Suprapubic skin (tissue), 4 donors: ENCODE results near the gene TMEM88. TPM values are rescaled to one million over a fixed set of nuclear protein-coding genes. Genes with fewer than 3 reads are reported as not detected.

Experiments used
- DNase-seq, 2 donors: peaks; one replicate each; pipeline ENCODE4 v3.0.0-alpha.2; 2019; ENCODE audit warnings: low spot score in 2 of 2
- H3K27ac ChIP-seq: fragments of 200-600 bp; sonication (generic); one replicate; pipeline ENCODE4 v1.5.1; 2019
- H3K27me3 ChIP-seq: fragments of 200-600 bp; sonication (generic); one replicate; pipeline ENCODE4 v1.5.1; 2019
- H3K36me3 ChIP-seq: fragments of 200-600 bp; sonication (generic); one replicate; pipeline ENCODE4 v1.5.1; 2019
- H3K4me1 ChIP-seq: fragments of 200-600 bp; sonication (generic); one replicate; pipeline ENCODE4 v1.5.1; 2019
- H3K4me3 ChIP-seq: fragments of 200-600 bp; sonication (generic); one replicate; pipeline ENCODE4 v1.5.1; 2019; ENCODE audit warnings: mild to moderate bottlenecking
- H3K9me3 ChIP-seq: fragments of 200-600 bp; sonication (generic); one replicate; pipeline ENCODE4 v1.5.1; 2019
- EP300 ChIP-seq: sonication (generic); formaldehyde crosslinking; IDR thresholded peaks from one replicate; pipeline ENCODE4 v1.6.1; 2017; ENCODE audit warnings: antibody characterized with exemption
- POLR2A ChIP-seq, 2 donors: fragments of 450-650 bp; IDR thresholded peaks; one replicate each; pipeline ENCODE4 v1.6.1; 2017; ENCODE audit warnings: antibody characterized with exemption in 2 of 2, mild to moderate bottlenecking in 2 of 2, moderate library complexity in 2 of 2
- POLR2AphosphoS5 ChIP-seq, 3 donors: sonication (generic); formaldehyde crosslinking; IDR thresholded peaks; one replicate each; pipeline ENCODE4 v1.6.1; 2017; ENCODE audit warnings: antibody characterized with exemption in 3 of 3
- WGBS: methylation state at CpG from one replicate; pipeline ENCODE4 v1.1.5; 2018; 5-methylcytosine and 5-hydroxymethylcytosine counted together
- total RNA-seq, 4 donors: library from RNA; depleted of rRNA; stranded (reverse); fragments of >200 nt; gene quantifications; one replicate each; pipeline ENCODE4 v1.1.0, GENCODE V29; 2016
- TF ChIP-seq, protein P1 (sequence below), 2 donors: fragments of 200-600 bp in 1 of 2; fragments of 450-650 bp in 1 of 2; sonication (generic) in 1 of 2; IDR thresholded peaks; one replicate each; pipeline ENCODE4 v1.5.1; 2016 to 2019; ENCODE audit warnings: antibody characterized with exemption in 2 of 2, mild to moderate bottlenecking in 1 of 2, moderate library complexity in 1 of 2

The TMEM88 gene
- total RNA-seq, 4 donors from 2014 or later = 4.2 to 7.6 (median 5.1) TPM

- Histone ChIP-seq H3K4me3 (no peak overlapping the region), H3K36me3 (peaks cover 52% of the 10 kb centered on the region), H3K27me3 (no peaks in the 10 kb centered on the region), H3K4me1 (peaks cover 45% of the 10 kb centered on the region), H3K27ac (no peak overlapping the region), H3K9me3 (no peaks in the 10 kb centered on the region)
- DNase-seq = peak; percentile 70 to 77
- WGBS = 65% methylated on average over 11 of the region's 20 CpGs
- TF ChIP-seq POLR2AphosphoS5 (IDR thresholded peaks at IDR 0.05) (no peak), POLR2A (IDR thresholded peaks at IDR 0.05) (no peak), EP300 (no peak)
Measured at GRCh38 chr17:7852262-7852670, 2.6 kb upstream of the TMEM88 start.

- 63% methylated on average over 33 of the region's 51 CpGs for WGBS
- H3K4me1 ChIP-seq = peaks cover 46% of the 10 kb centered on the region
- no peaks in the 10 kb centered on the region for H3K27me3 ChIP-seq
- no peak overlapping the region for H3K4me3 ChIP-seq
- H3K9me3 ChIP-seq = no peaks in the 10 kb centered on the region
- TF ChIP-seq, protein P1, sequence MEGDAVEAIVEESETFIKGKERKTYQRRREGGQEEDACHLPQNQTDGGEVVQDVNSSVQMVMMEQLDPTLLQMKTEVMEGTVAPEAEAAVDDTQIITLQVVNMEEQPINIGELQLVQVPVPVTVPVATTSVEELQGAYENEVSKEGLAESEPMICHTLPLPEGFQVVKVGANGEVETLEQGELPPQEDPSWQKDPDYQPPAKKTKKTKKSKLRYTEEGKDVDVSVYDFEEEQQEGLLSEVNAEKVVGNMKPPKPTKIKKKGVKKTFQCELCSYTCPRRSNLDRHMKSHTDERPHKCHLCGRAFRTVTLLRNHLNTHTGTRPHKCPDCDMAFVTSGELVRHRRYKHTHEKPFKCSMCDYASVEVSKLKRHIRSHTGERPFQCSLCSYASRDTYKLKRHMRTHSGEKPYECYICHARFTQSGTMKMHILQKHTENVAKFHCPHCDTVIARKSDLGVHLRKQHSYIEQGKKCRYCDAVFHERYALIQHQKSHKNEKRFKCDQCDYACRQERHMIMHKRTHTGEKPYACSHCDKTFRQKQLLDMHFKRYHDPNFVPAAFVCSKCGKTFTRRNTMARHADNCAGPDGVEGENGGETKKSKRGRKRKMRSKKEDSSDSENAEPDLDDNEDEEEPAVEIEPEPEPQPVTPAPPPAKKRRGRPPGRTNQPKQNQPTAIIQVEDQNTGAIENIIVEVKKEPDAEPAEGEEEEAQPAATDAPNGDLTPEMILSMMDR (IDR thresholded peaks at IDR 0.05) = no peak
- TF ChIP-seq POLR2AphosphoS5 (IDR thresholded peaks at IDR 0.05) = peak in 1 of 3 donors; percentile 36
- H3K27ac ChIP-seq = no peak overlapping the region
- peaks cover 44% of the 10 kb centered on the region for H3K36me3 ChIP-seq
- peak in 1 of 2 donors; percentile 71 for DNase-seq
Measured at GRCh38 chr17:7852919-7853690, 1.8 kb upstream of the TMEM88 start.

GRCh38 chr17:7853691-7854038 is 1.2 kb upstream of the TMEM88 start:
- no peaks in the 10 kb centered on the region for H3K27me3 ChIP-seq
- H3K27ac ChIP-seq = no peak overlapping the region
- DNase-seq = peak in 1 of 2 donors; percentile 79
- H3K9me3 ChIP-seq = no peaks in the 10 kb centered on the region
- 87% methylated on average over 21 of the region's 21 CpGs for WGBS
- no peak overlapping the region for H3K4me3 ChIP-seq
- peaks cover 51% of the 10 kb centered on the region for H3K4me1 ChIP-seq
- H3K36me3 ChIP-seq = peaks cover 38% of the 10 kb centered on the region
- no peak for TF ChIP-seq POLR2AphosphoS5 (IDR thresholded peaks at IDR 0.05)
- no peak for TF ChIP-seq EP300
- TF ChIP-seq POLR2A (IDR thresholded peaks at IDR 0.05) = no peak
- TF ChIP-seq, protein P1 (IDR thresholded peaks at IDR 0.05) = no peak

DNA sequence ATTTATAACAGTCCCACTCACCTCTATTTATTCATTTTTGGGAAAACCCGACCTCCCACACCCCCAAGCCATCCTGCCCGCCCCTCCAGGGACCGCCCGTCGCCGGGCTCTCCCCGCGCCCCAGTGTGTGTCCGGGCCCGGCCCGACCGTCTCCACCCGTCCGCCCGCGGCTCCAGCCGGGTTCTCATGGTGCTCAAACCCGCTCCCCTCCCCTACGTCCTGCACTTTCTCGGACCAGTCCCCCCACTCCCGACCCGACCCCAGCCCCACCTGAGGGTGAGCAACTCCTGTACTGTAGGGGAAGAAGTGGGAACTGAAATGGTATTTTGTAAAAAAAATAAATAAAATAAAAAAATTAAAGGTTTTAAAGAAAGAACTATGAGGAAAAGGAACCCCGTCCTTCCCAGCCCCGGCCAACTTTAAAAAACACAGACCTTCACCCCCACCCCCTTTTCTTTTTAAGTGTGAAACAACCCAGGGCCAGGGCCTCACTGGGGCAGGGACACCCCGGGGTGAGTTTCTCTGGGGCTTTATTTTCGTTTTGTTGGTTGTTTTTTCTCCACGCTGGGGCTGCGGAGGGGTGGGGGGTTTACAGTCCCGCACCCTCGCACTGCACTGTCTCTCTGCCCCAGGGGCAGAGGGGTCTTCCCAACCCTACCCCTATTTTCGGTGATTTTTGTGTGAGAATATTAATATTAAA is 638 bp upstream of the TMEM88 start:
- H3K4me1 ChIP-seq = peaks cover 57% of the 10 kb centered on the region
- H3K36me3 ChIP-seq = peaks cover 32% of the 10 kb centered on the region
- peak in 1 of 2 donors; percentile 78 for DNase-seq
- no peaks in the 10 kb centered on the region for H3K27me3 ChIP-seq
- no peak overlapping the region for H3K27ac ChIP-seq
- 82% methylated on average over 31 of the region's 31 CpGs for WGBS
- H3K9me3 ChIP-seq = no peaks in the 10 kb centered on the region
- TF ChIP-seq, protein P1 (IDR thresholded peaks at IDR 0.05) = no peak
- TF ChIP-seq EP300 = no peak
- no peak for TF ChIP-seq POLR2AphosphoS5 (IDR thresholded peaks at IDR 0.05)
- no peak for TF ChIP-seq POLR2A (IDR thresholded peaks at IDR 0.05)
- H3K4me3 ChIP-seq = no peak overlapping the region

GRCh38 chr17:7855660-7856010 is 769 bp downstream of the TMEM88 start:
- H3K27me3 ChIP-seq = no peaks in the 10 kb centered on the region
- H3K9me3 ChIP-seq = no peaks in the 10 kb centered on the region
- H3K4me1 ChIP-seq = peaks cover 57% of the 10 kb centered on the region
- peak in 1 of 2 donors; percentile 75 for DNase-seq
- peak overlapping the region; percentile 71 for H3K4me3 ChIP-seq
- H3K27ac ChIP-seq = peak overlapping the region; percentile 93
- TF ChIP-seq, protein P1 (IDR thresholded peaks at IDR 0.05) = no peak
- no peak for TF ChIP-seq EP300
- no peak for TF ChIP-seq POLR2A (IDR thresholded peaks at IDR 0.05)
- no peak for TF ChIP-seq POLR2AphosphoS5 (IDR thresholded peaks at IDR 0.05)
- H3K36me3 ChIP-seq = peaks cover 18% of the 10 kb centered on the region
- WGBS = 53% methylated on average over 10 of the region's 15 CpGs
